ENCODE data around the gene HIP1R.

Gene HIP1R

GRCh38 chr12:122830517-122831214 lies 4.6 kb upstream of the HIP1R start:
- H3K9me3 ChIP-seq (ENCODE audit: control insufficient read depth, low read length), result no peaks in the 10 kb centered on the region
- no peak overlapping the region for H3K27ac ChIP-seq (ENCODE audit: low read depth, low read length, severe bottlenecking)
- H3K36me3 ChIP-seq (ENCODE audit: control insufficient read depth, insufficient read depth, low read length), result no peaks in the 10 kb centered on the region
- 82% methylated on average over 6 of the region's 7 CpGs for WGBS, 2 experiments (ENCODE audit: insufficient coverage in 2 of 2)
- H3K4me1 ChIP-seq (ENCODE audit: control insufficient read depth, insufficient read depth, low read length, poor library complexity, severe bottlenecking), result no peaks in the 10 kb centered on the region
- H3K4me3 ChIP-seq (ENCODE audit: extremely low read depth, insufficient read depth, low read length, poor library complexity, severe bottlenecking), result no peak overlapping the region

GRCh38 chr12:122834104-122834920 lies 945 bp upstream of the HIP1R start:
- H3K9me3 ChIP-seq (ENCODE audit: control insufficient read depth, low read length), result no peaks in the 10 kb centered on the region

DNA sequence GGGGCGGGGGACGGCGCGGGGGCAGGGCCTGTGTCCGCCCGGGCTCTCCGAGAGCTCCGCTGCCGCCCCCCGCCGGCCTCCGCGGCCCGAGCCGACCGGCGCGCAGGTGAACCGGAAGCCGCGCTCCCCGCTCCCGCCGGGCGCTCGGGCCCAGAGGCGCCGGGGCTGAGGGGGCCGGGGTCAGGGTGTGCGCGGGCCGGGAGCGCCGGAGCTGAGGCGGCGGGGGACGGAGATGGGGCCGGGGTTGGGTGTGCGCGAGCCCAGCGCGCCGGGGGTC lies 431 bp downstream of the HIP1R start:
- 0% methylated on average over 25 to 42 of the region's 43 CpGs for WGBS, 2 experiments (ENCODE audit: insufficient coverage in 2 of 2)

More at GRCh38 chr12:122834104-122834920, 945 bp upstream of the HIP1R start:
- Histone ChIP-seq H3K4me1 (ENCODE audit: control insufficient read depth, insufficient read depth, low read length, poor library complexity, severe bottlenecking) (no peaks in the 10 kb centered on the region), H3K27ac (ENCODE audit: low read depth, low read length, severe bottlenecking) (peak overlapping the region; percentile 46), H3K36me3 (ENCODE audit: control insufficient read depth, insufficient read depth, low read length) (no peaks in the 10 kb centered on the region), H3K4me3 (ENCODE audit: extremely low read depth, insufficient read depth, low read length, poor library complexity, severe bottlenecking) (peak overlapping the region; percentile 42)
- WGBS, 2 experiments (ENCODE audit: insufficient coverage in 2 of 2), result 24 to 30% methylated on average over 11 to 15 of the region's 21 CpGs

GRCh38 chr12:122836027-122836921 lies 1.0 kb downstream of the HIP1R start:
- H3K4me1 ChIP-seq (ENCODE audit: control insufficient read depth, insufficient read depth, low read length, poor library complexity, severe bottlenecking), result peaks cover 11% of the 10 kb centered on the region
- H3K9me3 ChIP-seq (ENCODE audit: control insufficient read depth, low read length), result no peaks in the 10 kb centered on the region
- WGBS, 2 experiments (ENCODE audit: insufficient coverage in 2 of 2), result 4 to 6% methylated on average over 19 to 28 of the region's 42 CpGs
- H3K27ac ChIP-seq (ENCODE audit: low read depth, low read length, severe bottlenecking), result no peak overlapping the region
- no peaks in the 10 kb centered on the region for H3K36me3 ChIP-seq (ENCODE audit: control insufficient read depth, insufficient read depth, low read length)
- H3K4me3 ChIP-seq (ENCODE audit: extremely low read depth, insufficient read depth, low read length, poor library complexity, severe bottlenecking), result peak overlapping the region; percentile 53

More for the DNA sequence above, 431 bp downstream of the HIP1R start:
- no peaks in the 10 kb centered on the region for H3K36me3 ChIP-seq (ENCODE audit: control insufficient read depth, insufficient read depth, low read length)
- H3K4me3 ChIP-seq (ENCODE audit: extremely low read depth, insufficient read depth, low read length, poor library complexity, severe bottlenecking), result peak overlapping the region; percentile 53
- no peak overlapping the region for H3K27ac ChIP-seq (ENCODE audit: low read depth, low read length, severe bottlenecking)
- H3K9me3 ChIP-seq (ENCODE audit: control insufficient read depth, low read length), result no peaks in the 10 kb centered on the region
- H3K4me1 ChIP-seq (ENCODE audit: control insufficient read depth, insufficient read depth, low read length, poor library complexity, severe bottlenecking), result peaks cover 5% of the 10 kb centered on the region

DNA sequence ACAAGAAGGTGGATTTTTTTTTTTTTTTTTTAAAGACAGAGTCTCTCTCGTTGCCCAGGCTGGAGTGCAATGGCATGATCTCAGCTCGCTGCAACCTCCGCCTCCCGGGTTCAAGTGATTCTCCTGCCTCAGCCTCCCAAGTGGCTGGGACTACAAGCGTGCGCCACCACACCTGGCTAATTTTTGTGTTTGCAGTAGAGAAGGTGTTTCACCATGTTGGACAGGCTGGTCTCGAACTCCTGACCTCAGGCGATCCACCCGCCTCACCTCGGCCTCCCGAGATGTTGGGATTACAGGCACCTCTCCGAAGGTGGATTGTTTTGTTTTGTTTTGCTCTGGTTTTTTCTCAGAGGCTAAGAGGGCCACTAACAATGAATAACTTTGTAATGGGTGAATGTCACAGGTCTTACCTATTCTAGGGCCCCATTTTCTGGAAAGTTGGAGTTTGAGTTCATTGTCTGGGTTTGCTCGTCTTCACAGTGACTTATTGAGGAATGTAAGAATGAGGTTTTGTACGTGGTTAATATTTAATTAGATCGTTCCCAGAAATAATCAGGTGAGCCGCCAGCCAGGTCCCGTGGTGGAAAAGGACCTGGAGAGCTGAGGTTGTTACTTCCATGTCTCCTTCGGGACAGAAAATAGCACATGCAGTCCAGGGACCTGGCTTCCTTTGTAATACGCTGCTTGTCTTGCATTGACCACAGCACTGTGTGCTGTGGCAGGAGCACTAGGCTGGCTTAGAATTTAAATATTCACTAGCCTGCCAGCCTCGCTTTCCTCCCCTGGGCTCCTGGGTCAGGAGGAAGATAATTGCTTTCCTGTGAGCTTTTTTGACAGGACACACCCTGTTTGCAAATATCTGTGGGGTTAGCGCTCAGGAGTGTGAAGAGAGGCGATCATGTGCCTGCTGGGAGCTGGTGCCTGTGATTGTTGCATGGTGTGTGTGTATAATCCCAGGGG lies 2.3 kb downstream of the HIP1R start:
- Histone ChIP-seq H3K4me3 (ENCODE audit: extremely low read depth, insufficient read depth, low read length, poor library complexity, severe bottlenecking) (no peak overlapping the region), H3K9me3 (ENCODE audit: control insufficient read depth, low read length) (no peaks in the 10 kb centered on the region), H3K4me1 (ENCODE audit: control insufficient read depth, insufficient read depth, low read length, poor library complexity, severe bottlenecking) (peaks cover 24% of the 10 kb centered on the region), H3K36me3 (ENCODE audit: control insufficient read depth, insufficient read depth, low read length) (no peaks in the 10 kb centered on the region), H3K27ac (ENCODE audit: low read depth, low read length, severe bottlenecking) (no peak overlapping the region)
- WGBS, 2 experiments (ENCODE audit: insufficient coverage in 2 of 2), result 82 to 86% methylated on average over 21 to 22 of the region's 22 CpGs

- Histone ChIP-seq H3K4me1 (ENCODE audit: control insufficient read depth, insufficient read depth, low read length, poor library complexity, severe bottlenecking) (peaks cover 24% of the 10 kb centered on the region), H3K9me3 (ENCODE audit: control insufficient read depth, low read length) (no peaks in the 10 kb centered on the region), H3K27ac (ENCODE audit: low read depth, low read length, severe bottlenecking) (no peak overlapping the region), H3K36me3 (ENCODE audit: control insufficient read depth, insufficient read depth, low read length) (no peaks in the 10 kb centered on the region), H3K4me3 (ENCODE audit: extremely low read depth, insufficient read depth, low read length, poor library complexity, severe bottlenecking) (no peak overlapping the region)
- 86 to 87% methylated on average over 3 of the region's 5 CpGs for WGBS, 2 experiments (ENCODE audit: insufficient coverage in 2 of 2)
These were observed 3.6 kb downstream of the HIP1R start for GRCh38 chr12:122838841-122839240.

- no peak overlapping the region for H3K4me3 ChIP-seq (ENCODE audit: extremely low read depth, insufficient read depth, low read length, poor library complexity, severe bottlenecking)
- H3K36me3 ChIP-seq (ENCODE audit: control insufficient read depth, insufficient read depth, low read length), result no peaks in the 10 kb centered on the region
- H3K9me3 ChIP-seq (ENCODE audit: control insufficient read depth, low read length), result no peaks in the 10 kb centered on the region
- H3K27ac ChIP-seq (ENCODE audit: low read depth, low read length, severe bottlenecking), result no peak overlapping the region
- peaks cover 24% of the 10 kb centered on the region for H3K4me1 ChIP-seq (ENCODE audit: control insufficient read depth, insufficient read depth, low read length, poor library complexity, severe bottlenecking)
- 94 to 97% methylated on average over 13 to 17 of the region's 18 CpGs for WGBS, 2 experiments (ENCODE audit: insufficient coverage in 2 of 2)
These were observed 4.8 kb downstream of the HIP1R start for GRCh38 chr12:122839907-122840554.

DNA sequence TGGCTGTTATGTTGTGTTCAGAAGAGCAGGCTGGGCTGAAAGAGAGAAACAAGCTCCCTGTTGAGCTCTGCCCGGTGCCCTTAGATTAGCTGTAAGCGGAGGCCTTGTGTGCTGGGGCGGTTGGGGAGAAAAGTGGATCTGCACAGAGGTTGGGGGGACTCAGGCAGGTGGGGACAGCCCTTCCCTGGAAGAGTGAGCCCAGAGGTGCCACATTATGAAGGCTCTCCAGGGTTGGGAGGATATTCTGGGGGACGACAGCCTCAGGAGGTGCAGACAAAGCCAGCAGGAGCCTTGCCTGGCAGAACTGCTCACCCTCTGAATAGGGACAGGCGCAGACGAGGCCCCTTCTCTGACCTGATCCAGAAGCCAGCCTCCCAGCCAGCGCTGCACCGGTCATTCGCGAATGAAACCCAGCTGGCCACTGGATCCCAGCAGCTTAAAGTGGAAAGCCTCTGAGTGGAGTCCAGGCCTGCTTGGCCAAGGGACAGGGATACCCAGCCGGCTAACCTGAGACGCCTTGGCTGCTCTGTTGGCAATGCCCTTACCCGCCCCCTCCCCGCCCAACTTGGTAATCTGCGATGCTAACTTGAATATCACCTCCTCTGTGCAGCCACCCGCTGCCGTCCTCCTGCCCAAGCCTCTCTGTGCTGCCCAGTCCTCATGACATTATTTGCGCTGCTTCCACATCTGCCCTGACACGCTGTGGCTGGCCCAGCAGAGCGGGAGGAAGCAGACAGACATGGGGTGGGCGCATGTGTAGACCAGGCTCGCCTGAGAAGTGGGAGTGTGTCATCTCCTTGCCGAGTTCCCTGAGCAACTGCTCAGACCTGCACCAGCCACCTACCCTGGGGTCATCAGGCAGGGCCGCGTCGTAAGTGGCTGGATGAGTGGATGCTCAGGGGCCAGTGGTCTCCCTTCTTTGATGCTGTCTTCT lies 5.6 kb downstream of the HIP1R start:
- Histone ChIP-seq H3K4me1 (ENCODE audit: control insufficient read depth, insufficient read depth, low read length, poor library complexity, severe bottlenecking) (peaks cover 24% of the 10 kb centered on the region), H3K27ac (ENCODE audit: low read depth, low read length, severe bottlenecking) (peak overlapping the region; percentile 70), H3K36me3 (ENCODE audit: control insufficient read depth, insufficient read depth, low read length) (no peaks in the 10 kb centered on the region), H3K4me3 (ENCODE audit: extremely low read depth, insufficient read depth, low read length, poor library complexity, severe bottlenecking) (no peak overlapping the region), H3K9me3 (ENCODE audit: control insufficient read depth, low read length) (no peaks in the 10 kb centered on the region)
- 83 to 92% methylated on average over 12 to 25 of the region's 26 CpGs for WGBS, 2 experiments (ENCODE audit: insufficient coverage in 2 of 2)
